NCI-H2081 treated with DMSO at 0.1 percent for 48 hours (cell line): ENCODE measurements around the gene NRG3.
"Not testable (repeated sequence)": the region's sequence is repeated elsewhere in the genome, so short reads cannot be mapped to it uniquely, and the experiment has no call there.

Experiments
- DNase-seq: peaks from one replicate; lab custom pipeline; 2025; lab: John Stamatoyannopoulos, UW

NRG3 gene

DNA sequence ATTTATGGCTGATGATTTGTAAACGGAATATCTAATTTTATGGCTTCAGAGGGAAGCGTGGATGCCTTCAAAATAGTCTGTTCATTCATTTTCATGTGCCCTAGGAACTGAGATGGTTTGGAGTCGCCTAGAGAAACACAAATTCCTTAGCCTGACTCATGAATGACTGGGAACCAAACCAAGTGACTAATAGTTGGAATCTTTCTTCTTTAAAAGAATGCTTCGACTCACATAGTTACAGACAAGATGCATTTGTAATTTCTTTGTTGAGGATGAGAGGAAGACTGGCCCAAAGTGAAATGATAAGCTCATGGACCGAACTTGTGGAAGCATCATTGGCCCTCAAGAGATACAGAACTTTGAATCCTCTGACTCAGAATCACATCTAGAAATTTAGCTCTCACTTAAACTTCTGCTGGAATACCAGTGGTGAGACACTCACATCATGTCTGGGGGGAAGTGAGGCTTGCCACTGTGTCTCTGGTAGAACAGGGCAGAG, 1107.2 kb downstream of the NRG3 start:
- DNase-seq: no peak

DNA sequence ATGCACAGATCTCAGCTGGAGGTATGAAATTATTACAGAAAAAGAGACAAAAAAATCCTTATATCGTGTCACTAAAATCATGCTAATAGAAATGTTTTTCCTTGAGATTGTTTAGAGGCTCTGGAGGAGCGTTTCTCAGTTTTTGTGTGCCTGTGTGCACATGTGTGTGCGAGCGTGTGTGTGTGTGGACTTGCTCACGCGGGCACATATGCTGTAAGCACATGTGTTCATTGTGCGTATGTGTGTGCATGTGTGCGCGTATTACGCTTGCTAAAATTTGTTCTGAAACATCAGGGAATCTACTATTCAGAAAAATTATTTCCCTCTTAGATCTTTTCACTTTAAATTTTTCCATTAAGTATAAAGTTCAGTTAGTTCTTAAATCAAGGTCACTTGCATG, 1111.2 kb downstream of the NRG3 start:
- DNase-seq: no peak

GRCh38 chr10:83006479-83006878, 1131.5 kb downstream of the NRG3 start:
- DNase-seq: not testable (repeated sequence)

DNA sequence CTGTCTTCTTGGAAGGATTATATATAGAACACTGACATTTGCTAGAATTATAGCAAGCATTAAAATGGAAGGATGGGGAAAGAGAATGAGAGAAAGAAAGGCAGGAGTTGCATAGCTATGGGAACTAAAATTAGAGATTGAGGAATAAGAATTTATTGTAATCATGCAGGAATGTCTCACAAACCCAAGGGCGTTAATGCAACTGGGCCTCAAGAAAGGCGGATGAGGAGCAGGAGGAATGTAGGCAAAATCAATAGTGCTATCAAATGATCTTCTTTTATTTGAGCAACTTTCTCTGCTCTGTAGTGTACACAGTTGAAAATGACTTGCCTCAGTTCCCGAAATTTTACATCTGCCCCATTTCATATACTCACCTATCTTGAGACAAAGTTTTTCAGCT, 1132.5 kb downstream of the NRG3 start:
- DNase-seq: no peak

DNA sequence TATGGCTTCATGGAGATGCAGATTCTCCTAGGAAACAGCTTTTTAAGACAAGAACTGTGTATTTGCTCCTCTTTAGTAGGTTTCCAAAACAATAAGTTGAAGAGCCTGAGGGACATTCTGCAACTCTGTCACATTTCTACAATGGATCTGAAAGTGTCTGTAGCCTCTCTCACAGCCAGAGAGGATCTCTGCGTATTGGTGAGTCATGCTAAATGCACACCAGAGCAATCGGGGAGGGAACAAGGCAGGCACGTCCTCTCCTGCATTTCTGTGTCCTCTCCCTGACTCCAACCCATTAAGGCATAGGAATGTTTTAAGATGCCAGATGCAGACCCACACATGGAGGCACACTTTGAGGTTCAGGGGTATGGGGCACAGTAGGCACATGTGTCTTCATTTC, 1137.9 kb downstream of the NRG3 start:
- no peak for DNase-seq

DNA sequence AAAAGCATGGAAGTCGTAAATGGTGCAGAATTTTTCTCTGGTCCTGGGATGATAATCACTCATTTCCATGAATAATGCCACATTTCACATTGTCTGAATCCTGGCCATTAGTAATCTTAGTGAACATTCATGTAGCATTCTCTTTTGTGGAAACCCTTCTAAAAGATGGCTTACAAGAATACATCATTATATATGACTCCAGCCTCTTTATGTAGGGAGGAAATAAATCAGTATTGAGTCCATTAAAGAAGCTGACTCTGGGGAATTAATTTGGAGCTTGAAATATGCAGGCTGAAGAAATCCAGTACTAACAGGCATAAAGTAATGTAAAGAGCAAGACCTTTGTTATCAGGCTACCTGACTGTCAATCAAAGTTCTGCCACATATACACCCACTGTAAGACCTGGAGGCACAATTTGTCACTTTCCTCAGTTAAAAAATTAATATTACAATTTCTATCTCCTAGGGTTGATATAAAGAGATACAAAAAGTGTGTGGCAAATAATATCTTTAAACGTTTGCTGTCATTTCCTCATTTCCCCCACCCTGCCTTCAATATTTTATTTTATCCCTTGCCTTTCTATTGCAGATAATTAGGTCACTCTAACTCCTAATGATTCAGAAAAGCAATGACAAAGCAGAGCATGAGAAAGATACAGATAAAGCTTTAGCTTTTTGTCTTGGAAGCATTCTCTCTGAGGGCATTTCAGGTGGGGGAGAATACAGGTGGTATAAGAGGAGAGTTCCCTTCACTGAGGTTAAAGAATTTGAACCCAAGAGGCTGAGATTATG, 1142.3 kb downstream of the NRG3 start:
- no peak for DNase-seq

GRCh38 chr10:83023662-83024061, 1148.7 kb downstream of the NRG3 start:
- DNase-seq: no peak
